Fibroblast of skin of left biceps (primary cell): ENCODE measurements around the gene SHOX.
"Not testable (repeated sequence)": the region's sequence is repeated elsewhere in the genome, so short reads cannot be mapped to it uniquely, and the experiment has no call there.

Source experiments
- DNase-seq, 2 experiments: peaks; one replicate each; pipeline ENCODE4 v3.0.0-alpha.2; 2013; ENCODE audit warnings: low read depth in 2 of 2

Gene SHOX

GRCh38 chrX:637660-638481 lies 7.3 kb downstream of the SHOX start:
- DNase-seq, result no peak

DNA sequence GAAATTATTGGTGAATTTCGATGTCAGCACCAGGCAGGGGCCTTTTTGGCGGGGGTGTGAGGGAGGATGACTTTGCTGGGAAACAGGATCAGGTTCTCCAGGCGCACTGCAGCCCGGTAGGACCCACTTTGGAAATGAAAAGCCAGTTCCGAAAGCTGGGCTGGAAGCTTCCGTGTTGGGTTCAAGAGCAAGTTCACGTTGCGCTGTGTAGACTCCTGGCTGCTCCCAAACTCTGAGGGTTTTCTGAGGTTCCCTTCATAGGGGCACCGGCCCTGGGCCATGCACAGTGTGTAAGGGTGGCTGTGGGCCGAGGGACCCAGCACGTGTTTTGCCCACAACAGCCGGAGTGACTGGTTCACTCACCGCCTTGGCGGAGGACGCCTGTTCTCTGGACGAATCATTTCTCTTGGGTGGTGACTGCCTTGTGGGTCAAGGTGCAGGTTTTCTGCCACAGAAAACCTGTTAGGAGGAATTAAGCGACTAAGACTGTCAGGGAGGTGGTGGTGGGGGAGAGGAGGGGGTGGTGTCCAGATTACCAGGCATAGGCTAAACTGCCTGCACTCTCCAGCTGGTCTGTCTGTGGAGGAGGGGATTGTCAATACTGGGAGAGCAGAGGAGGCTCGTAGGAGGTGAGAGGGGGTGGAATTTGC lies 8.0 kb downstream of the SHOX start:
- no peak for DNase-seq

GRCh38 chrX:639151-639550 lies 8.6 kb downstream of the SHOX start:
- no peak for DNase-seq

GRCh38 chrX:640641-641040 lies 10.1 kb downstream of the SHOX start:
- no peak for DNase-seq

DNA sequence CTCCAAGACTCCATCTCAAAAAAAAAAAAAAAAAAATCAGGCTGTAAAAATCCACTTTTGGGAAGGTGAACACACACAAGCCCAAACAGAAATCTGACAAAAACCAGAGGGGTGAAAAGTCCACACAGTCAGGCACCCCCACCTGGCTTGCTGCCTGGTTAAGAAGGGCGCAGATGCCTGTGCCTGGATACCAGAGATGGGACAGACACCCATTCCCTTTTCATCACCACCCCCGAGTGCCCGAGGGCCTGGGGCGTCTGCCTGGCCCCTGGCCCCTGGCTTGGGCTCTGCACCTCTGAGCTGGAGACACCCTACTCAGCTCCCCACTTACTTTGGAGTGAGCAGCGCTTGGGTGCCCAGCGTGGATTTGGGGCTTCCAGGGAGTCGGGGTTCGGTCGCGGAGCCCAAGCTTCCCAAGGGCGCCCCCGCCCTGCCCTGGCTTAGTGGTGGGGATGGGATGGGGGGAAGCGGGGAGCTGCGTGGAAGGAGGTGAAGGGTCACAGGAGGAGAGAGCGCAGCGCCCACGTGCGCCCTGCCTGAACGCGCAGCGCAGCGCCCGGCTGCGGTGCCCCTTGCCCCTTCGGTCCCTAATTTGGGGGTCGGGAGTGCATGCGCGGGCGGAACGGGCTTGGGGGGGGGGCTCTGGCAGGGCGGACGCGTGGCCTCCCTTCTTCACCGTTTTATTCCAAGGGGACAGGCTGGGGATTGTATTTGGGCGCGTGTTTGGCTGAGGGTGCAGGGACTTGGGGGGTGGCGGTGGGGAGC lies 11.3 kb downstream of the SHOX start:
- DNase-seq, result no peak

DNA sequence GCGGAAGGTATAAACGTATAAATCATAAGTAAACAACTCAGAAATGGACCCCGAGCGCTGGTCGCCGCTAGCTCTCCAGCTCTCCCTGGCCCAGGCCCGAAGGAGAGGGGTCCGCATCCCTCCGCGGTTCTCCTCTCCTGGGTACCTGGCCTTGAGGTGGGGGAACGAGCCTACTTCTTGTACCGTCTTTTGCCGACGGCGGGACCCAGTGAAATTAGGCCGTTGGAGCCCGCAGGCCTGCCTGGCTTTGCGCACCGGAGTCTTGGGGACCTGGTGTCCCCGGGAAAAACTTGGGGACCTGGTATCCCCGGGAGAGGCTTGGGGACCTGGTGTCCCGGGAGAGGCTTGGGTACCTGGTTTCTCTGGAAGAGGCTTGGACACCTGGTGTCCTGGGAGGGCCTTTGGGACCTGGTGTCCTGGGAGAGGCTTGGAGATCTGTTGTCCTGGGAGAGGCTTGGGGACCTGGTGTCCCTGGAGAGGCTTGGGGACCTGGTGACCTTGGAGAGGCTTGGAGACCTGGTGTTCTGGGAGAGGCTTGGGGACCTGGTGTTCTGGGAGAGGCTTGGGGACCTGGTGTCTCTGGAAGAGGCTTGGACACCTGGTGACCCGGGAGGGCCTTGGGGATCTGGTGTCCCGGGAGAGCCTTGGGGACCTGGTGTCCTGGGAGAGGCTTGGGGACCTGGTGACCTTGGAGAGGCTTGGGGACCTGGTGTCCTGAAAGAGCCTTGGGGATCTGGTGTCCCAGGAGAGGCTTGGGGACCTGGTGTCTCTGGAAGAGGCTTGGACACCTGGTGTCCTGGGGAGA lies 12.0 kb downstream of the SHOX start:
- no peak for DNase-seq

GRCh38 chrX:643241-643595 lies 12.6 kb downstream of the SHOX start:
- no peak for DNase-seq

DNA sequence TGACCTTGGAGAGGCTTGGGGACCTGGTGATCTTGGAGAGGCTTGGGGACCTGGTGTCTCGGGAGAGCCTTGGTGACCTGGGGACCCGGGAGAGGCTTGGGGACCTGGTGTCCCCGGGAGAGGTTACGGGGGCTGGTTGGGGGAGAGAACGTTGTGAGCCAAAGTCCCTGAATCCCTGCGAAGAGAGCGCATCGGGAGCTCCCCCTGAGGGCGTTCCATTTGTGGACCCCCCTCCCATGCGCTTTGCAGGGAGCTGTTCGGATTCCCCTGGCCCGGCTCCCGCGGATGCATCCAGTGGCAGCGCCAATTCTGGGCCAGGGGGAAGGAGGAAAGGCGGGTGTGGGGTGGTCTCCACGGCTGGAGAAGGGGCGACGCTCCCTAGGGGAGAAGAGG lies 13.3 kb downstream of the SHOX start:
- no peak for DNase-seq

GRCh38 chrX:644304-645281 lies 14.0 kb downstream of the SHOX start:
- DNase-seq, result no peak

DNA sequence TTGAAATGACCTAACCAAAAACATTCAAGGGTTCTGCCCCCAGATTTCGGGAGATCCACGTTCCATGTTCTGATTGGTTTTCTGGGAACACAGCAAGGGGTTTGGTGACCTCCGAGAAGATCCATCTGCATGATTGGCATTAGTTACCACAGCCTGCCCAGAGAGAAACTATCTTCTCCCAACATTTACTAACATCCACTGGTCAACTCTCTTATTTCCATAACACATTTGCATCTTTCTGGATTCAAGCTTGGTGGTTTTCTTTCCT lies 15.6 kb downstream of the SHOX start:
- no peak for DNase-seq

- no peak for DNase-seq
Measured at GRCh38 chrX:646796-647195, 16.2 kb downstream of the SHOX start.

- DNase-seq, result no peak
Measured at GRCh38 chrX:649166-649565, 18.6 kb downstream of the SHOX start.

DNA sequence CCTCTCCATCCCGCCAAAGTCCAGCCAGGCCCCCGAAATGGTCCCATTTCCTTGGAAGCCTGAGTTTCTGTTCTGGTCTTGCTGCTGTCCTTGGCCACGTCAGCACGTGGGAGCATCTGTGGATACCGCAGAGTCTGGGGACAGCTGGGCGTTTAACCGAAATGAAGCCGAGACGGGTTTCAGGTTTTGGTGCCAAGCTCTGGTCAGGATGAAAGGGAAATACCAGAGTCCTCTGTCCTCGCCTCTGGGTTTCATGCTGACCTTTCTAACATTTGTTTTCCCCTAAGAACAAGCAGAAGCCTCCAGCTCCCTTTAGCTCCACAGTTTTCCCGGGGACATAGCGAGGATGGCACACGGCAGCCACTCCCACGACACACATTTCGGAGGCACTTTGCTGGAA lies 19.7 kb downstream of the SHOX start:
- DNase-seq, result no peak

DNA sequence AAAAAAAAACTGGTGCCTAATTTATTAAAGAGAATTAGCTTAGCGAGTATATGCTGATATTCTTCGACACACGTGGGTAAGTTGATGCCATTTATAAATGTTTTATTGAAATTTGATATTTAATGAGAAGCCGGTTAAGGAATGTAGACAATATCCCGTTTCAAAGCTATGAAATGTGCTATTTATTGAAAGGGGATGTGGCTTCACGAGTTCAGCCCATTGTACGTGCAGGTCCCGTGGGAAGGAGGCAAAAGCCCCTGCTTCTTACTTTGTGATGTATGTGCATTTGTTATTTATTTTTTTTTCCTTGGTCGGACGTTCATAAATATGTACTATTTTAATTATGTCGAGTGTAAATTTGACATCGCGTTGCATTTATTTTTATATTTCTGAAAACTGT lies 20.2 kb downstream of the SHOX start:
- DNase-seq, result no peak

DNA sequence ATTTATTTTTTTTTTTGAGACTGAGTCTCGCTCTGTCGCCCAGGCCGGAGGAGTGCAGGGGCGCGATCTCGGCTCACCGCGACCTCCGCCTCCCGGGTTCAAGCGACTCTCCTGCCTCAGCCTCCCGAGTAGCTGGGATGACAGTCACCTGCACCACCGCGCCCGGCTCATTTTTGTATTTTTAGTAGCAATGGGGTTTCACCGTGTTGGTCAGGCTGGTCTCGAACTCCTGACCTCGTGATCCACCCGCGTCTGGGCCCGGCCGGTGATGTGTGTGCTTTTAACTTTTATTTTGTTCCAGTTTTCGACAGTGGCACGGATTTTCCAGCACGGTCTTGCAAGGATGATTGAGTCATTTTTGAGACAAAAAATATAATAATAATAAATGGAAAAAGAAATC lies 21.3 kb downstream of the SHOX start:
- not testable (repeated sequence) for DNase-seq

GRCh38 chrX:652341-652741 lies 21.8 kb downstream of the SHOX start:
- no peak for DNase-seq

- no peak for DNase-seq
Measured at GRCh38 chrX:653306-653705, 22.7 kb downstream of the SHOX start.

GRCh38 chrX:661154-661553 lies 30.6 kb downstream of the SHOX start:
- DNase-seq, result no peak

GRCh38 chrX:662126-662525 lies 31.5 kb downstream of the SHOX start:
- DNase-seq, result no peak

GRCh38 chrX:663841-664240 lies 33.2 kb downstream of the SHOX start:
- no peak for DNase-seq
